C4-2B (cell line): ENCODE data around the gene ANKRD33.

Source experiments
- CTCF ChIP-seq: fragments of 450-650 bp; conservative IDR thresholded peaks from 2 replicates; pipeline ENCODE4 v1.5.1; 2017; ENCODE audit warnings: mild to moderate bottlenecking
- ZFX ChIP-seq: fragments of 450-650 bp; IDR thresholded peaks from 2 replicates; pipeline ENCODE4 v1.6.1; 2017

- no peak for TF ChIP-seq CTCF
- TF ChIP-seq ZFX: no peak
These were observed 46.2 kb upstream of the ANKRD33 start for GRCh38 chr12:51841727-51842126.
